Stimulated activated CD4-positive, alpha-beta T cell treated with anti-CD3 and anti-CD28 coated beads, Interleukin-1b, Interleukin-23, amount 100 ng/mL, for 24 hours (primary cell): ENCODE measurements around the gene LOXL3.
"Not testable (repeated sequence)": the region's sequence is repeated elsewhere in the genome, so short reads cannot be mapped to it uniquely, and the experiment has no call there.

Experiments used
- DNase-seq, 4 experiments: peaks; one replicate each; pipeline ENCODE4 v3.0.0-alpha.2; 2020; ENCODE audit warnings: low read depth in 4 of 4, low spot score in 1 of 4

LOXL3 gene

GRCh38 chr2:74493546-74493945 is 60.2 kb downstream of the LOXL3 start:
- no peak for DNase-seq

- no peak for DNase-seq
Measured at GRCh38 chr2:74491648-74492544, 61.8 kb downstream of the LOXL3 start.

GRCh38 chr2:74489906-74490305 is 63.8 kb downstream of the LOXL3 start:
- no peak for DNase-seq

- DNase-seq, result no peak
Measured at GRCh38 chr2:74488643-74489481, 64.9 kb downstream of the LOXL3 start.

- DNase-seq, result no peak
Measured at GRCh38 chr2:74486141-74486540, 67.6 kb downstream of the LOXL3 start.

- not testable (repeated sequence) for DNase-seq
Measured at GRCh38 chr2:74483675-74484164, 70.0 kb downstream of the LOXL3 start.

GRCh38 chr2:74482801-74483674 is 70.7 kb downstream of the LOXL3 start, which contains the start of the genes CCDC142 and TTC31:
Gene CCDC142, minus strand, starts transcription at chr2:74482998. Its CDS starts 161 bp downstream, at chr2:74482837.
Gene TTC31, plus strand, starts transcription at chr2:74483081. Its CDS starts 15 bp downstream, at chr2:74483096.
- DNase-seq, result peak; percentile 81 to 91 (median 84)
